Activated naive CD4-positive, alpha-beta T cell treated with anti-CD3 and anti-CD28 coated beads, Interleukin-2, amount 10 ng/mL, durations not matched to agents 7 days and 5 days (primary cell): ENCODE results near the gene PCBP1.
"Not testable (repeated sequence)": the region's sequence is repeated elsewhere in the genome, so short reads cannot be mapped to it uniquely, and the experiment has no call there.

Source experiments
- CTCF ChIA-PET: fragments of 350-600 bp; sonication (Branson Sonifier 250); formaldehyde crosslinking; loops from one replicate; lab custom pipeline; 2021; ENCODE audit warnings: antibody characterized with exemption; lab: Charles Lee
- DNase-seq: peaks from one replicate; pipeline ENCODE4 v3.0.0-alpha.2; 2020
- H3K27ac Mint-ChIP-seq: one replicate; pipeline ENCODE4 v1.8.0; 2021; ENCODE audit warnings: mild to moderate bottlenecking, moderate library complexity, mixed read lengths
- H3K27me3 Mint-ChIP-seq: one replicate; pipeline ENCODE4 v1.8.0; 2021; ENCODE audit warnings: mild to moderate bottlenecking, mixed read lengths
- H3K36me3 Mint-ChIP-seq: one replicate; pipeline ENCODE4 v1.8.0; 2021; ENCODE audit warnings: mixed read lengths
- H3K4me1 Mint-ChIP-seq: one replicate; pipeline ENCODE4 v1.8.0; 2021; ENCODE audit warnings: mixed read lengths
- H3K4me3 Mint-ChIP-seq: one replicate; pipeline ENCODE4 v1.8.0; 2021; ENCODE audit warnings: mild to moderate bottlenecking, moderate library complexity, mixed read lengths
- H3K9me3 Mint-ChIP-seq: one replicate; pipeline ENCODE4 v1.8.0; 2021; ENCODE audit warnings: mixed read lengths

PCBP1 gene

GRCh38 chr2:70095720-70096670, 8.7 kb downstream of the PCBP1 start:
- Mint-ChIP-seq H3K4me1 (peaks cover 42% of the 10 kb centered on the region), H3K27ac (peak overlapping the region; percentile 93), H3K27me3 (no peaks in the 10 kb centered on the region), H3K36me3 (peaks cover 22% of the 10 kb centered on the region), H3K4me3 (peak overlapping the region; percentile 17), H3K9me3 (no peaks in the 10 kb centered on the region)
- CTCF ChIA-PET, result interaction anchor here (1.4 to 2.4 kb wide), 4 partner anchors 15 to 182 kb away, joined by 3 to 11 read pairs (median 6); no protein-coding TSS in a partner anchor
- no peak for DNase-seq

- DNase-seq, result no peak
- CTCF ChIA-PET, result no interaction called here
- H3K9me3 Mint-ChIP-seq, result no peaks in the 10 kb centered on the region
- no peak overlapping the region for H3K4me3 Mint-ChIP-seq
- H3K36me3 Mint-ChIP-seq, result peaks cover 14% of the 10 kb centered on the region
- no peak overlapping the region for H3K27ac Mint-ChIP-seq
- H3K27me3 Mint-ChIP-seq, result no peaks in the 10 kb centered on the region
- peaks cover 36% of the 10 kb centered on the region for H3K4me1 Mint-ChIP-seq
Observed at GRCh38 chr2:70098032-70098431, 10.8 kb downstream of the PCBP1 start.

GRCh38 chr2:70099270-70099669, 12.0 kb downstream of the PCBP1 start:
- peaks cover 8% of the 10 kb centered on the region for H3K36me3 Mint-ChIP-seq
- H3K4me3 Mint-ChIP-seq, result no peak overlapping the region
- H3K9me3 Mint-ChIP-seq, result no peaks in the 10 kb centered on the region
- no peaks in the 10 kb centered on the region for H3K27me3 Mint-ChIP-seq
- CTCF ChIA-PET, result no interaction called here
- H3K4me1 Mint-ChIP-seq, result peaks cover 37% of the 10 kb centered on the region
- no peak for DNase-seq
- H3K27ac Mint-ChIP-seq, result no peak overlapping the region

GRCh38 chr2:70101174-70101573, 13.9 kb downstream of the PCBP1 start:
- CTCF ChIA-PET, result no interaction called here
- H3K27ac Mint-ChIP-seq, result no peak overlapping the region

GRCh38 chr2:70101686-70102085, 14.4 kb downstream of the PCBP1 start:
- DNase-seq, H3K4me3 Mint-ChIP-seq, H3K27me3 Mint-ChIP-seq, H3K36me3 Mint-ChIP-seq, CTCF ChIA-PET, H3K27ac Mint-ChIP-seq, H3K9me3 Mint-ChIP-seq: not testable (repeated sequence)
- H3K4me1 Mint-ChIP-seq, result peaks cover 33% of the 10 kb centered on the region

More at GRCh38 chr2:70101174-70101573, 13.9 kb downstream of the PCBP1 start:
- no peak for DNase-seq
- Mint-ChIP-seq H3K9me3 (no peaks in the 10 kb centered on the region), H3K4me1 (peaks cover 33% of the 10 kb centered on the region), H3K36me3 (no peaks in the 10 kb centered on the region), H3K4me3 (no peak overlapping the region), H3K27me3 (no peaks in the 10 kb centered on the region)

- H3K27ac Mint-ChIP-seq, H3K4me3 Mint-ChIP-seq, H3K9me3 Mint-ChIP-seq, H3K36me3 Mint-ChIP-seq, DNase-seq, CTCF ChIA-PET, H3K27me3 Mint-ChIP-seq: not testable (repeated sequence)
- H3K4me1 Mint-ChIP-seq, result peaks cover 39% of the 10 kb centered on the region
Observed at GRCh38 chr2:70102323-70102905, 15.1 kb downstream of the PCBP1 start.

GRCh38 chr2:70103531-70104061, 16.3 kb downstream of the PCBP1 start:
- Mint-ChIP-seq H3K36me3 (no peaks in the 10 kb centered on the region), H3K4me1 (peaks cover 48% of the 10 kb centered on the region), H3K27me3 (no peaks in the 10 kb centered on the region), H3K4me3 (peak overlapping the region; percentile 66), H3K27ac (peak overlapping the region; percentile 90), H3K9me3 (no peaks in the 10 kb centered on the region)
- peak; percentile 37 for DNase-seq
- CTCF ChIA-PET, result interaction anchor here (0.8 to 3.4 kb wide), 5 partner anchors 11 to 192 kb away, joined by 3 to 10 read pairs (median 5); no protein-coding TSS in a partner anchor

- H3K27me3 Mint-ChIP-seq, result no peaks in the 10 kb centered on the region
- peak overlapping the region; percentile 90 for H3K27ac Mint-ChIP-seq
- H3K9me3 Mint-ChIP-seq, result no peaks in the 10 kb centered on the region
- CTCF ChIA-PET, result interaction anchor here (0.8 to 3.4 kb wide), 8 partner anchors 9 to 193 kb away, joined by 3 to 10 read pairs (median 4); no protein-coding TSS in a partner anchor
- peak; percentile 53 for DNase-seq
- H3K36me3 Mint-ChIP-seq, result no peaks in the 10 kb centered on the region
- peaks cover 57% of the 10 kb centered on the region for H3K4me1 Mint-ChIP-seq
- peak overlapping the region; percentile 66 for H3K4me3 Mint-ChIP-seq
Observed at GRCh38 chr2:70104231-70105111, 17.2 kb downstream of the PCBP1 start.

GRCh38 chr2:70106138-70106537, 18.9 kb downstream of the PCBP1 start:
- not testable (repeated sequence) for H3K27me3 Mint-ChIP-seq, H3K9me3 Mint-ChIP-seq, H3K4me3 Mint-ChIP-seq, H3K36me3 Mint-ChIP-seq, H3K27ac Mint-ChIP-seq, DNase-seq
- CTCF ChIA-PET, result interaction anchor here (3.4 kb wide), 1 partner anchor 27 kb away, joined by 9 read pairs; no protein-coding TSS in a partner anchor
- H3K4me1 Mint-ChIP-seq, result peaks cover 66% of the 10 kb centered on the region

- CTCF ChIA-PET, result interaction anchor here (1.1 to 2.0 kb wide), 3 partner anchors 16 to 198 kb away, joined by 3 to 6 read pairs (median 3); no protein-coding TSS in a partner anchor
- H3K36me3 Mint-ChIP-seq, DNase-seq, H3K27ac Mint-ChIP-seq, H3K4me3 Mint-ChIP-seq, H3K9me3 Mint-ChIP-seq, H3K27me3 Mint-ChIP-seq: not testable (repeated sequence)
- peaks cover 57% of the 10 kb centered on the region for H3K4me1 Mint-ChIP-seq
Observed at GRCh38 chr2:70110397-70110796, 23.1 kb downstream of the PCBP1 start.

GRCh38 chr2:70111752-70112591, 24.7 kb downstream of the PCBP1 start:
- H3K9me3 Mint-ChIP-seq, result no peaks in the 10 kb centered on the region
- no peaks in the 10 kb centered on the region for H3K27me3 Mint-ChIP-seq
- H3K27ac Mint-ChIP-seq, result no peak overlapping the region
- peaks cover 63% of the 10 kb centered on the region for H3K4me1 Mint-ChIP-seq
- no peak overlapping the region for H3K4me3 Mint-ChIP-seq
- DNase-seq, result no peak
- no peaks in the 10 kb centered on the region for H3K36me3 Mint-ChIP-seq
- CTCF ChIA-PET, result no interaction called here

GRCh38 chr2:70113359-70114070, 26.2 kb downstream of the PCBP1 start:
- no peaks in the 10 kb centered on the region for H3K27me3 Mint-ChIP-seq
- H3K4me1 Mint-ChIP-seq, result peaks cover 55% of the 10 kb centered on the region
- no peak for DNase-seq
- no peaks in the 10 kb centered on the region for H3K36me3 Mint-ChIP-seq
- CTCF ChIA-PET, result no interaction called here
- no peak overlapping the region for H3K4me3 Mint-ChIP-seq
- H3K27ac Mint-ChIP-seq, result no peak overlapping the region
- H3K9me3 Mint-ChIP-seq, result no peaks in the 10 kb centered on the region
